Endothelial cell of umbilical vein (primary cell): Measurements from ENCODE around the gene HBE1.

Experiments
- CTCF ChIP-seq, 2 donors: IDR thresholded peaks; 1 replicate in 1 of 2; 2 replicates in 1 of 2; pipeline ENCODE4 v1.5.1; 2011; ENCODE audit warnings: low read length in 2 of 2, mild to moderate bottlenecking in 2 of 2, moderate library complexity in 2 of 2, control low read depth in 1 of 2, inconsistent platforms in 1 of 2, low read depth in 1 of 2; ENCODE audit not compliant: insufficient read depth in 1 of 2; ENCODE audit errors: extremely low read depth in 1 of 2
- EZH2 ChIP-seq: IDR thresholded peaks from 2 replicates; pipeline ENCODE4 v1.6.1; 2012; ENCODE audit warnings: borderline replicate concordance, low read depth, mild to moderate bottlenecking, moderate library complexity, low read length, inconsistent platforms; ENCODE audit not compliant: severe bottlenecking
- JUN ChIP-seq: IDR thresholded peaks from 2 replicates; pipeline ENCODE4 v1.6.1; 2011; ENCODE audit warnings: borderline replicate concordance, low read depth; ENCODE audit not compliant: insufficient read length, insufficient read depth
- MAX ChIP-seq: IDR thresholded peaks from 2 replicates; pipeline ENCODE4 v1.6.1; 2011; ENCODE audit not compliant: insufficient read depth, insufficient read length
- POLR2A ChIP-seq: IDR thresholded peaks from 2 replicates; pipeline ENCODE4 v1.6.1; 2012; ENCODE audit warnings: low read depth, mild to moderate bottlenecking, control low read depth, low read length
- POLR2AphosphoS5 ChIP-seq: IDR thresholded peaks from 2 replicates; pipeline ENCODE4 v1.6.1; 2012; ENCODE audit warnings: low read depth, mild to moderate bottlenecking, control low read depth, low read length, moderate library complexity; ENCODE audit not compliant: insufficient read depth

GRCh38 chr11:5223146-5223545 lies 46.6 kb downstream of the HBE1 start:
- TF ChIP-seq CTCF (IDR thresholded peaks at IDR 0.05; ENCODE audit: extremely low read depth in 1 of 2, insufficient read depth in 1 of 2, low read depth in 1 of 2, low read length in 2 of 2) (no peak), EZH2 (no peak), POLR2A (no peak), POLR2AphosphoS5 (no peak), MAX (no peak), JUN (no peak)
